Ramos (cell line): ENCODE results near the gene MMP17.

ENCODE experiments used
- in situ Hi-C: fragments of 300-500 bp; cut with MboI; formaldehyde crosslinking; loops from one replicate; pipeline ENCODE4 v1.14.3; 2022; ENCODE audit warnings: low sequenced_read_pairs; ENCODE audit not compliant: unreplicated experiment

The MMP17 gene

DNA sequence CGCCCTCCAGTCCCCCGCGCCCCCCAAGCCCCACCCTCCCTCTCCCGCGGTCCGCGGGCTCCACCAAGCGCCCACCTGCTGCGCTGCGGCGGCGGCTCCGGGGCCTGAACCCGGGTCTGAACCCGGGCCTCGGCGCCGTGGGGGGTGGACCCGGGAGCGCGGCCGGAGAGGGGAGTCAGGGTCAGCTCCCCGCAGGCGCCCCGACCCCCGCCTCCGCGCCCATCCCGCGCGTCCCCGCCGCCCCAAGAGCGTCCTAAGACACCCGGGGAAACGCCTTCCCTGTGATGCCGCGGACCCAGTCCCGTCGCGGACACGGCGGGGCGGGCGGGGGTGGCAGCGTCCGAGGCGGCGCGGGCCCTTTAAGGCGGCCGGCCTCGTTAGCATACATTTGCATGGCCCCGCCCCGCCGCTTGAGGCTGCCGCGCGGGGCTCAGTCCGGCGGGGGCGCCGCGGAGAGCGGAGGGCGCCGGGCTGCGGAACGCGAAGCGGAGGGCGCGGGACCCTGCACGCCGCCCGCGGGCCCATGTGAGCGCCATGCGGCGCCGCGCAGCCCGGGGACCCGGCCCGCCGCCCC, at the start of gene MMP17:
Gene MMP17 (plus strand): TSS at position 433 of the 574 bp plus-strand sequence. CDS start 102 bp downstream, at position 535.
- in situ Hi-C loops = no loop called here

DNA sequence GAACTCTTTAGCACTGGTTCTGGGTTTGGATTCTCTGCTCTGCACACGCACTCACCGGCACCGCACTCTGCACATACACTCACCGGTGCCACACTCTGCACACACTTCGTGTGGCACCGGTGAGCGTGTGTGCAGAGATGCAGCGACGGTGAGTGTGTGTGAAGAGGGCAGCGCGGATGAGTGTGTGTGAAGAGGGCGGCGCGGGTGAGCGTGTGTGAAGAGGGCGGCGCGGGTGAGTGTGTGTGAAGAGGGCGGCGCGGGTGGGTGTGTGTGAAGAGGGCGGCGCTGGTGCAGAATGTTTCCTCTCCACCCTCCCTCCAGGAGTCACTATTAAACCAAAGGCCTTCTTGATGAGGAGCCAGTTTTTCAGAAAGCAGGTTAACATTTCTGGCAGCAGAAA, 49.2 kb upstream of the MMP17 start:
- in situ Hi-C loops = no loop called here

DNA sequence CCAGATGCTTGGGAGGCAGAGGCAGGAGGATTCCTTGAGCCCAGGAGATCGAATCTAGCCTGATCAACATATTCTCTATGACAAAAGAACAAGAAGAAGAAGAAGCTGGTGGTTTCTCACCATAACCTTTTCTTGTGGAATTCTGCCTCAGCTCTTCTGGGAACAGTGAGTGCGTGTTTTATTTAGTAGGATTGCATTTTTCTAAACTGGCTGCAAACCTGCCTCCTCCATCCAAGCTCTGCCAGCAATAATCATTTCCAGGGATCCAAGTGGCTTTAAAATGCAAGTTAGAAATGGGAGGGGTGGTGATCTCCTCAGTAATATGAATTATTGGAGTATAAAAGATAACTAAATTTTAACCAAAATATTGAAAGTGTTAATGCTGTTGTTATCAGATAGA, 46.1 kb upstream of the MMP17 start:
- in situ Hi-C loops = no loop called here

DNA sequence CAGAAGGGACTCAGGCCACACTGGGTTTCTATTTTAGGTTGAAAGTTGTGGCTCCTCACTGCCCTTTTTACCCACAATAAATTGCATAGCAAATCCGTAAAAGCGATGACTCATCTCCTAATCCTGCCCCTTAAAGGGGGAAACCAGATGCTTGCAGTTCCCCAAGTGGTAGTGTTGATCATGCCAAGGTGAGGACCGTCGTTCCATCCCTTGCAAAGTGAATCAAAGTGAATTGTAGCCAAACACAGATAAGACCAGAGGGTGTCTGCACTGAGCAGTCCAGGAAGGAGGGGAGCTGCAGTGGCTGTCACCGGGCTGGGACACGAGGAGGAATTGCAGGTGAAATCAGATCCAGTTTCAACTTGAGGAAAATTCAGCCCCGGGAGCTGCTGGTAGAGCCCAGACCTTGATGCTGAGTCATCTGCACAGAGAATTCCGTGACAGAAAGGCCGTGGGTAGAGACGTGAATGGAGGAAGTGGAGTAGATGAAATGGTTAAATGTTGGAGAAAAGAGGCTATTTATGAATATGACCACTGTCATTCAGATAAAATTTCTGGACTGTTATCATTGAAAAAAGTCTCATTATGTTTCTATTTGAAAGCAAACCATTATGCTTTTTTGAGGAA, 44.2 kb upstream of the MMP17 start:
- in situ Hi-C loops = no loop called here

DNA sequence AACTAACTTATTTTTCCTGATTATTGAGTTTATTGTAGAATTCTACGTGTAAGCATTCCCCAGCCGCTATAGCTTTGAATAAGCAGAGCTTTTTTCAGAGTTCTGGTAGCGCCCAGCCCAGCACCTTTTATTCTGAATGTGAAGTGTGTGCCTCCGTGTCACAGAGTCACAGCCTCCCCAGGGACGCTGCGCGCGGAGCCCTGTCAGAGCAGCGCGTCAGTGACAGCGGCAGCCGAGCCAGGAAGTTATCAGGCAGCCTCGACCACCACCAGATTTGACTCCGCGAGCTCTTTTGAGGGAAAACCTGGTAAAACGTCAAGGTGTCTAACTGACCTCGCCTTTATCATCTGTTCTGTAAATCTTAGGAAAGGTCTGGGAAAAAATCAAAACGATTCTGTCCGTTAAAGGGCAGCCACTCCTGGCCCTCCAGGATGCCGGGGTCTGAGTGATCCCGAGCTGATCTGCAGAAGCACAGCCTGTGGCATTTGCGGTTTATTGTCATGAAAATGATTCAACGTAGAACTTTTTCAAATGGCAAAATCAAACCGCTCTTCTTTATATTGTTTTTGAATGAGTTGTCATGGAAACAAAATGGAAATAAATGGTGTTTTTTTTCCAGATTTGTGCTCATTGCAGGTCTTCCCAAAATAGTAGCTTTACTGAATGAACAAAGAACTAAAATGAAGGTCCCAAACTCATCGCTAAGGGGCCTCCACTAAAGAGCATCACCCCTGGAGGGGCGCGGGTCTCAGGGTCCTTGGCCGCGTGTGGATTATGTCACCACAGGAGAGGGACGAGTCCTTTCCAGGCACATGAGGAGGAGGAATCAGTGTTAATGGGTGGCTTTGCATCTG, 43.1 kb upstream of the MMP17 start:
- in situ Hi-C loops = no loop called here

DNA sequence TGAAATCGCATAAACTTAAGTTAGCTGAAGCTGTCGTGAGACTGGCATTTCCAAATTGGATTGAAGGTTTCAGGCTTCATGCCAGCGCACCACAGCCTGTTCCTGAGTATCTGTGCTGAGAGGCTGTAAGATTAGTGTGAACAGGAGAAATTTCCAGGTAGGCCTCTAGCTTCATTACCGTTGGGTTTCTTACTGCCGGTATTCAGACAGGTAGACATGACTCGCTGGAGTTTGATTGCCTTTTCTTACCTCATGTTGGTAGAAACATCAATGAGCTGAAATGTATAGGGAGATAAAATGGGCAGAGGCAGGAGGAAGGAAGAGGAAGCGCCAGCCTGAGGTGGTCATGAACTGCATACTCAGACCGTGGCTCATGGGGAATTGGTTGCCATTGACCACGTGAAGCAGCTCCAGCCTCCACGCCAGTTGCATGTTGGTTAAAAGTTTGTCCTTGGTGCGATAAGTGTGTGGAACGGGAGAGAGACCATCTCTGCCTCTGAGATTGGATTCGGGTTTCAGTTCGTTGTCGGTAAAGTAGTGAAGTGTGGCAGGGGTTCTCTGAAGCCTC, 42.3 kb upstream of the MMP17 start:
- in situ Hi-C loops = no loop called here

DNA sequence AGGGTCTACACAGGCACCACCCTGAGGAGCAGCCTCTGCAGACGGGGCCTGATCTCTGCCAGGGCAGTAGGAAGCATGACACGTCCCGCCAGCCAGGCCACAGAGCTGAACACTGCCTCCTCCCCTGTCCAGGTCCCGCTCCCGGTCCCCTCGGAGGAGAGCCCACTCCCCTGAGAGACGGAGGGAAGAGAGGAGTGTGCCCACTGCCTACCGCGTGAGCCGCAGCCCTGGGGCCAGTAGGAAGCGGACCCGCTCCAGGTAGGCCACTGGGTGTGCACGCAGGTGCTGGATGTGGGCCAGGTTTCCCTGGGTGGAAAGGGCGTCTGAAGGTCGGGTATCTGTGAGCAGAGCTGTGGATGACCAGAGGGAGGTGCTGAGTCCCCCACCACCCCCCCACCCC, 41.9 kb upstream of the MMP17 start:
- in situ Hi-C loops = no loop called here

DNA sequence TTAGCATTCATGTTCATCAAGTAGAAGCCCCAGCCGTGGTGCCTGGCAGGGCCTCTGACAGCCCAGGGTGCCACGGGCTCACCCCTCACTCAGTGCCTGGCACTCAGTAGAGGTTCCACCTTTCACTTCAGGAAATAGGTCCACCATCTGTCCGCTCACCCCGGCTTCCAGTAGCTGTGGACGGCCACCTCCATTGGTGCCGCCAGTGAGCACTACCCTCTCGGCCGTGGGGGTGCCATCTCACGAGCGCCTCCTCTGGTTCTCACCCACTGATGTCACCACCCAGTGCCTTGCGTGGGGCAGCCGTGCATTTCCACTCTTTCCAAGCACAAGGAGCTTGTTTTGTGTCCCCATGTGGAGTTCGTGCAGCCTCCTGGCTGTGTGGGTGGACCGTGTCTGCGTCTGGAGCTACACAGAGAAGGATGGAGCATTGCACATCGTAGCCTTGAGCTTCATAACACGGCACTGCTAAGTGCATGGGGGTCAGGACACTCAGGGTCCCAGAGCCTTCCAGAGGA, 41.0 kb upstream of the MMP17 start:
- in situ Hi-C loops = no loop called here

DNA sequence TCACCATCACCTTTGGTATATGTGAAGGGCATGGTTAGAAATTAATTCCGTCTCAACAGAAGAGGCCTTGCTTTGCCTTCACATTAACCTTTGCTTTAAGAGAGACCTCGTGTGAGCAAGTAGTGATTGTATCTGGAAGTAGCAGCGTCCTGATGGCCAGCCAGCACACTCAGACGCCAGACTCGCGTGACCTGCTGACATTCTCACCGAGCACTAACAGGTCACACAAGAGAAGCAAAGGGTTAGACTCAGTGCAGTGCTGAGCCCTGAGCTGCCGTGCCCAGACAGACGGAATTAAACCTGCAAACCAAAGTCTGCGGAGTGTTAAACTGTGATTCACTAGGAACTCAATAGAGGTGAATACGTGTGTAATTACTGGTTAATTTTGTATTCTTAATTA, 40.1 kb upstream of the MMP17 start:
- in situ Hi-C loops = no loop called here

DNA sequence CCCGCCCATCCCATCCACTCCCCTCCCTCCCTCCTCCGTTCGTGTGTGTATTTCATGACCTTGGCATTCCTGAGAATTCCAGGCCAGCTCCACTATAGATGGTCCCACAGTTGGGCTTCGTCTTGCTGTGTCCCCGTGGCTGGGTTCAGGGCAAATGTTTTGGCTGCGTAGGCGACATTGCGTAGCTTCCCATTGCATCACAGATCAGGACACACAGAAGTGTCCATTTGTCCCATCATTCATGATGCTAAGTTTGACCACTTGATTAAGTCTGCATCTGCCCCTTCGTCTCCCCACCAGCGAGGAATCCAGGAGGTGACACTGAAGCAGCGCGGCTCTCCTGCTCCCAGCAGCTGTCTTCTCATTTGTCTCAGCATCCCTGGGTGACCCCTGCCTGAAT, 38.6 kb upstream of the MMP17 start:
- in situ Hi-C loops = no loop called here

DNA sequence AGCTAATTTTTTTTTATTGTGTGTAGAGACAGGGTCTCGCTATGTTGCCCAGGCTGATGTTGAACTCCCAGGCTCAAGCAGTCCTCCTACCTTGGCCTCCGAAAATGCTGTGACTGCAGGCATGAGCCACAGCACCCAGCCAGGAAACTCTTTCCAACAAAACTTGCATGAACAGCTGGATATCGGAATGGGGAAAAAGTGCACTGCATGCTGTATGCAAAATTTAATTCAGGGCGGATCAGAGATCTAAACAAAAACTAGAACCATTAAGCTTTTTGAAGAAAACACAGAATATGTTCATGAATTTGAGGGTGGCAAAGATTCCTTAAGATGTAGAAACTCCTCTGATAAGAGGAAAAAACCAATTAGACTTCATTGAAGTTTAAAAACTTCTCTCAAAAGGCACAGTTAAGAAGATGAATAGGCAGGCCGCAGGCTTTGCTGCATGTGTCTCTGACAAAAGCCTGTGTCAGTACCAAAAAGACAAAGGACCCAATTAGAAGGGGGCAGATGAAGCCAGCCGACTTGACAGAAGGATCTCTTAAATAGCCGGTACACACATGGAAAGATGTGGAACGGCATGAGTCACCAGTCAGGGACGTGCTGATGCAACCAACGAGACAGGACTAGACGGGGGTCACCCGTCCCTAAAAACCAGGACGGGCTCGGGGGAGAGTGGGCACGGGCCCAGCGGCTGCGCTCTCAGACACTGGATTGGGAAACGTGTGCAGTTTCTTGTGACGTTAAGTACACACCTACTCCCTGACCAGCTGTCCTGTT, 34.8 kb upstream of the MMP17 start:
- in situ Hi-C loops = no loop called here

DNA sequence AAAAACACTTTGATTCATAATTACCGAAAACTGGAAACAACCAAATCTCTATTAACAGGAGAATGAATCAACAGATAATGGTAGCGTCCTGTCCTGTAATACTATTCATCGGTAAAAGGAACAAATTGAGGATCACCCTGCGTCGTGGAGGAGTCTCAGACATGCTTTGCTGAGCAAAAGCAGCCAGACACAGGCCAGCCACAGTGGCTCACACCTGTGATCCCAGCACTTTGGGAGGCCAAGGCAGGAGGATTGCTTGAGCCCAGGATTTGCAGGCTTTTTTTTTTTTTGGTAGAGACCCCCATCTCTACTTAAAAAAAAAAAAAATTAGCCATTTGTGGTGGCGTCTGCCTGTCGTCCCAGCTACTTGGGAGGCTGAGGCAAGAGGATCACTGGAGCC, 34.1 kb upstream of the MMP17 start:
- in situ Hi-C loops = no loop called here

DNA sequence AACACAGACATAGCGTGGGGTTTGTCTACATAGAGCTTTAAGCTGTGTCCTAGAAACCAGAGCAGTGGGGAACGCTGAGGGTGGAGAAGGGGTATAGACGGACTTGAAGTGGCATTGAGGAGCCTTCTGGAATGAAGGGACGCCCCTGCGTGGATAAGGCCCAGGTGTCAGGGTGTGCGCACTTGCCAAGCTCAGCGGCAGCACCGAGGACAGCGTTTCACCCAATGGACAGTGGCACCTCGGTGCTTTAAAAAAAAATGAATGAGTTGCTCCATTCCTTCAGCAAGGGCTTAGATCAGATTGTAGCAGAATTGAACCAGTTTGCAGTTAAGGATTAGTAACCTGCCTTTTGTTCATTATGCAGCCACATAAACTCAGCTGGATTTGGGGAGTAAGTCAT, 33.6 kb upstream of the MMP17 start:
- in situ Hi-C loops = no loop called here

DNA sequence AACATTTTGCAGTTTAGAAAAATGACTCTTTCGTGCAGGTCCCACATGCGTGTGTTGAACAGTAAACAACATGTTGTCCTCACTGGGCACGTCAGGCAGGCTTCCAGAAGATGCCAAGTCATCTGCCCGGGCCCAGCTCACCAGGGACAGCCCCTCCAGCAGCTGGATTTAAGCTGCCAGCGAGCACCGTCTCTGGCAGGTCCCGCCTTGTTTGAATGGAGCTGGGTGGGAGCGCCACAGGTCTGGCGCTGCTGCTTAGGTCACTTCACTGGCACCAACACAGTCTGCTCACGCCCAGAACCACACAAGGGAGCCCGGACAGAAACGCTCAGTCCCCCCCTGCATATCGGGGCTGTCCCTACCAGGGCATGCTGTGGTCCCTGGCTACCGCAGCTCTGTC, 33.1 kb upstream of the MMP17 start:
- in situ Hi-C loops = no loop called here

DNA sequence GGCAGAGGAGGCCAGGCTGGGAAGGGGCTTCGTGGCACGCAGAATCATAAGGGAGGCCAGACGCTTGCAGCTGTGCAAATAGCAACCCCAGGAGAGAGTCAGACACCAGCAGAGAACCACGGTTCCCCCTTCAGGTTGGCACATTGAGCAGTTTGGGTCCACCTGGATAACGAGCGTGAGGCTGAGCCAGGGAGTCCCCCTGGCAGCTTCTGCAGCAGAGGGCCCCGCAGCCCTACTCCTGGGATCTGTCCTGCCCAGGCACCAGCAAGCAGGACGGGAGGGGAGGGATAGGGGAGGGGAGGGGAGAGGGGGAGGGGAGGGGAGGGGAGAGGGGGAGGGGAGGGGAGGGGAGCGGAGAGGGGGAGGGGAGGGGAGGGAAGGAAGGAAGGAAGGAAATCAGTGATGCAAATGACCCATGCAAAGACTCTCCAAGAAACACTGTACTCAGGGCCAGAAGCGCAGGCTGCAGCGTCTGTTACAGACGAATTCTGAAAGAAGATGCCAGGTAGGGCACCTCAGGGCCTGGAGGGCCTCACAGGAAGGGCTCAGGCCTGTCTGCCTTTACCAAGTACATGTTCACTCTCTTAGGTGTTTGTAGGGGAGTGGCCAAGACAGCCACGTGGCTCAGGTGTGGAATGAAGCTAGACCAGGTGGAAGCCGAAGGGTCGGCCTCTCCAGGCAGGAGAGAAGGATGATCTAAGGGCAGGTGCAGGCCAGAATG, 32.3 kb upstream of the MMP17 start:
- in situ Hi-C loops = no loop called here

DNA sequence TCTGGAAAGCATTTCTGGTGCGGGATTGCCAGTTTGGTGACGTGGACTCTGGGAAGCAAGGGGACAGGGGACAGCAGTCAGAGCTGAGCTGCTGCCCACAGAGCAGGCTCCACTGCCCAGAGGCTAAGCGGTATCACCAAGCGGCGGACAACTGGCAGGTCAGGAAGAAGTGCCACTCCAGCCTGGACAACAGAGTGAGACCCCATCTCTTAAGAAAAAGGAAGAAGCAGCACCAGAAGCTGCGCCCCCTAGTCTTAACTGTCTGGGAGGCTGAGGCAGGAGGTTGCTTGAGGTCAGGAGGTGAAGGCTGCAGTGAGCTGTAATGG, 31.8 kb upstream of the MMP17 start:
- in situ Hi-C loops = no loop called here

DNA sequence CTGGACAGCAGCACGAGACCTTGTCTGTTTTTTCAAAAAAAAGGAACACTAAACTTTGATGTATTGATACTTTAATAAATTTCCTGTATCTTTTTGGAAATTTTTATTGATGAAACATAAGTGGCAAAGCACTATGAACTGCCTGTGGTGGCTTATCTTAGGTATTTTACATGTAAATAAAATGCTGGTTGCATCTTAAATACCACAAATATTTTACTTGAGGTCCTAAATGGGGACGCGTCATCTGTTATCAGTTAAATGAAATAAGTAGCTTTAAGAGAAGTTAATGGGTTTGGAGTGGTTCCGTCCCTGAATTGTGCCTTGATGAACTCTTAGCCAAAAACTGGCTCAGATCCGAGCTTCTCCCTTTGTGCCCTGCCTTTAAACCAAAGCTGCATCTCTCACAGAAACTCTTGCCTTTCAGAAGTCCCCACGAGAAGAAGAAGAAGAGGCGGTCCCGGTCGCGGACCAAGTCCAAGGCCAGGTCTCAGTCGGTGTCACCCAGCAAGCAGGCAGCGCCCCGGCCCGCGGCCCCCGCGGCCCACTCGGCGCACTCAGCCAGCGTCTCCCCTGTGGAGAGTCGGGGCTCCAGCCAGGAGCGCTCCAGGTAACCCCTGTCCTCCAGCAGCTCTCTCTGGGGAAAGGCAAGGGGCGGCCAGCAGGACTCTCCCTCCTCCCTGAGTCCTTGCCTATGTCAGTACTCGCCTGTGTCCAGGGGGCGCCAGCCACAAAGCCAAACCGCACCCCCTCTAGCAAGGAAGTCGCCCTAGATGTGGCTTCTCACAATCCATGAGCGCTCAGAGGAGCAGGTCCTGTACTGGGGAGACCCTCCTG, 31.2 kb upstream of the MMP17 start:
- in situ Hi-C loops = no loop called here

DNA sequence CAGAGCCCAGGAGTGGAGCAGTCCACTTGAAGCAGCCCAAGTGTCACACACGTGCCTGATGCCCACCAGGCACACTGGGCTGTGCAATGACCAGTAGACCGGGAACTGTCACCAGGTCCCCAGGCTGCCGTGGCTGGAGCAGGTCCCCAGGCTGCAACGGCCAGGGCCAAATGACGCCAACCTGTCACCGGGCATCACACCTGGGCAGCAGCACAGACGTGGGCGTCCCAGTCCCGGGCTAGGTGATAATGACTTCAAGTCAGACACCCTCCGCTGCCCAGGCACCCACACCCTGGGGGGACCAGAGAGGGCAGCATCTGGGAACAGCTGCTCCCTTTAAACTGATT, 30.6 kb upstream of the MMP17 start:
- in situ Hi-C loops = no loop called here

DNA sequence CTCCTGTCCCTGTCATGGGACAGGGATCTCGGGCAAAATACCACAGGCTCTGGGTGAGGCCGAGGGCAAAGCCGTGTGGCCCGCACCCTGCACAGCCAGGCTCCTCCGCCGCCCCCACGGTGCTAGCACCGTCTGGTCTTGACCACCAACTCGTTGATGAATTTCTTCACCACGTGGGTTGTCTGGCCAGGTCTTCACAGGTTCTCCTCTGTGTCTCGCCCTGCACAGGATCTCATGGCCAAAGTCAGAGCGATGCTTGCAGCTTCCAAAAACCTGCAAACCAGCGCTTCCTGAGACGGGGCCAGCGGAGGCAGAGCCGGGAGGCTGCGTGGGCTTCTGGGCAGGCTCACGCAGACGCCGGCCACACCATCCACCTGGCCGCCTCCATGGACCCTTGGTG, 29.0 kb upstream of the MMP17 start:
- in situ Hi-C loops = no loop called here
